T-helper 1 cell (primary cell): ENCODE data around the gene PHETA2.
"Not testable (repeated sequence)": the region's sequence is repeated elsewhere in the genome, so short reads cannot be mapped to it uniquely, and the experiment has no call there.

Source experiments
- DNase-seq, 5 donors: peaks; one replicate each; pipeline ENCODE4 v3.0.0-alpha.2; 2012 to 2020

The PHETA2 gene

DNA sequence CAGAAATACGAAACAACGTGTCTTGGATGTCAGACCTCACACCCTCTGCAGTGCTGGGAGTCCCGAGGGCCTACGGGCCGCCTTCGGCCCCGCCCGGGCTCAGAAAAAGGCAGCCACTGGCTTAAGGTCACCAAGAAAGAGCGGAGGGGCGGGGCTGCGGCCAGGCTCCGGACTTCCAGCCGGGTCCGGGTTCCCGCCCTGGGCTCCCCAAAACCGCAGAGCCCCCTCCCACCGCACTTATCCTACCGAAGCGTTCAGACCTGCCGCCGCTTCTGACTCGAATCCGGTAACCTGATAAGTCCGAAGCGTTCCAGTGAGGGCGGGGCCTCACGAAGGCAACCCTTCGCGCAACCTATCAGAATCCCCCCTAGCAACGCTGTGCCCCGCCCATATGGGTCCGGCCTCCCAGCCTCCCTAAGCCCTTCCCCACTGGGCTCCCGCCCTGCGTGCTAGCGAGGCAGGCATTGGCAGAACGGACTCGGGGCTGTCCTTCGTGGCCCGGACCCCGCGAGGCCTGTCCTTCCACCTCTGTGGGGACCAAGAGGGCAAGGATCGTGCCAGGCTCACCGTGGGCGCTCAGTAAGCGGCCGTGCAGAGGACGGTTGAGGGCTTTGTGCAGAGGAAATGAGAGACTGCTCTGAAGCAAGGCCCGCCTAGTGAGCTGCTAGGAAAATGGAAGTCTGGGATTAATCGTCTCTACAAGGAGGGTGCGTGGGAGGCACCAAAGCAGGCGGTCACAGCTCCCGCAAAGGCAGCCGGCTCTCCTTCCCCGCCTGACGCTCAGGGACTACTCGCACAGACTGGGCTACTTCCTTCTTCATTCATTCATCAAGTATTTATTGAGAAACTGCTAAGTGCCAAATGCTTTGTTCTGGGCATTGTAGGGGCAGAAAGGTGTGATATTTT is 3.3 kb upstream of the PHETA2 start, which contains the start of gene NAGA:
TSS of gene NAGA (minus strand) at position 296 of the 906 bp plus-strand sequence. CDS start 515 bp downstream, outside the sequence.
- DNase-seq: peak; percentile 84 to 96 (median 90)

- DNase-seq: not testable (repeated sequence)
Measured at GRCh38 chr22:42071508-42071907, 2.5 kb upstream of the PHETA2 start.

GRCh38 chr22:42072606-42073330 is 1.3 kb upstream of the PHETA2 start:
- no peak for DNase-seq

DNA sequence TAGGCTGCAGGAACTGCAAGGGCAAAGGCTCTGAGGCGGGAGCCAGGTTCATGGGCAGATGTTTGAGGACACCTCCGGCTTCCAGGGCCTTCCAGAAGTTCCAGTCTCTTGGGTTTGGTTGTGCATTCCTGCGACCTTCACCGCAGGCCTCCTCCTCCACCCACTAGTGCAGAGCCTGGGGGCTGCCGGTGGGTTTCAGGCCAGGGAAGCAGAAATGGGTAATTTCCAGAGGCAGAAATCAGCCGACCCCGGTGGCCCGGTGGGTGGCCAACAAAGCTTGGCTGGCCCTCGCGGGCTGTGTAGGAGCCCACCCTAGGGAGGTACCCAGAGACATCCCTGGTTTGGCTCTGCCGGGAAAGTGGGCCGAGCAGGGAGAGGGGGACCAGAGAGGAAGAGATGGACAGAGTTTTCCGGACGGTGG is 417 bp upstream of the PHETA2 start:
- no peak for DNase-seq

DNA sequence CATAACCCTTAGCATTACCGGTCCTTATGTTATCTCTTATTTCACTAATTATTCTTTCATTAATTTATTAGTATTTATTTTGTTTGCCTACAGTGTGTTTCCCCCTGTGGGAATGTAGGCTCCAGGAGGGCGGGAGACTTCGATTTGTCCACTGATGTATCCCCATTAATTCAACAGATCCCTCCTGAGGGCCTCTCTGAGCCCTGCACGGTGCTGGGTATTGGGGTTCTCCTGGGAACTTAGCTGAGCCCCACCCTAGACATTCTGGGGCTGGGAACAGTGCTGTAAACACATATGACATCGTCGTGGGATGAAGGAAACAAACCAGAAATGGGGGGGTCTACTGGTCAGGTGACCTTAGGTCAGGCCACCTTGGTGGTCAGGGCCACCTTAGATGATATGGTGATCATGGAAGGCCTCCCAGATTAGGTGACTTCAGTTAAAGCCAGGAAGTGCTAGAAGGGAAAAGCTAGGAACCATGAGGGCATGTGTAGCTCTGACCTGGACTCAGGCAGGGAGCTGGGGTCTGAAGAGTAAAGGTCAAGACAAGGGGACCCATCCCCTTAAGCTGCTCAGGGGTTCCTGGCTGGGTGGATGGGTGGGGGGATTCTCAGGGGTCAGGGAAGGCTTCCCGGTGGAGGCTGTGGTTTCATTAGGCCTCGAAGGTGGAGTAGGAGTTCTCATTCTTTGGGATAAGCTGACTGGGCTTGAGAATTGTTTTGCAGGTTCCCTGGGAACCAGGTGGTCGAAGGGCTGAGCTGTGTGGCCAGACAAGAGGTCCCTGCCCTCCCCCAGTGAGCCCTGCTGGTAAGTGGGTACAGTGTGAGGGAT is 1.0 kb downstream of the PHETA2 start:
- no peak for DNase-seq

DNA sequence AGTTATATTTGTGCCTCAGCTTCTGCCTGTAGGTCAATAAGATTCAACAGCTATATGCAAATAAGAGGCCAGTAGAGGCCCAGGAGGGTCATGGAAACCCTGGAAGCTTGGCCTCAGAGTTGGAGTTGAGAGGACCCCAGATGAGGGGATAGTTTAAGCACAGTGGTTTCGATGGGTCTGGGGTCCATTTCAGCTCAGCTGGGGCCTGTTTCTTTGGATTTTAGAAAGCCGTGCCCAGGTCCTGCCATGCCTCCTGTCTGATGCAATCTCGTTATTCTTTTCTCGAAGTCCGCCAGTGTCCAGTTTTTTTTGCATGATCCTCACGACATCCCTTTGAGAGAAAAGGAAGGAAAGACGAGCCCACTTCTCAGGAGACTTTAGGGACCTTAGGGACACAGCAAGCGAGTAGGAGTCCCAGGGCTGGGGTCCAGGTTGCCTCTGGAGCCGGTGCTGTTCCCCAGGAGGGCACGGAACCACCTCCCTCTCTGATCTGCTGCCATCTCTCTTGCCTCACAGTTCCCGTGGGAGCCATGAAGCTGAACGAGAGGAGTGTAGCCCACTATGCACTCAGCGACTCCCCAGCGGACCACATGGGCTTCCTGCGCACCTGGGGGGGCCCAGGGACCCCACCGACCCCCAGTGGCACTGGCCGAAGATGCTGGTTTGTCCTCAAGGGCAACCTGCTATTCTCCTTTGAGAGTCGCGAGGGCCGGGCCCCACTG is 2.9 kb downstream of the PHETA2 start:
- no peak for DNase-seq

GRCh38 chr22:42077486-42078125 is 3.6 kb downstream of the PHETA2 start:
- DNase-seq: no peak

DNA sequence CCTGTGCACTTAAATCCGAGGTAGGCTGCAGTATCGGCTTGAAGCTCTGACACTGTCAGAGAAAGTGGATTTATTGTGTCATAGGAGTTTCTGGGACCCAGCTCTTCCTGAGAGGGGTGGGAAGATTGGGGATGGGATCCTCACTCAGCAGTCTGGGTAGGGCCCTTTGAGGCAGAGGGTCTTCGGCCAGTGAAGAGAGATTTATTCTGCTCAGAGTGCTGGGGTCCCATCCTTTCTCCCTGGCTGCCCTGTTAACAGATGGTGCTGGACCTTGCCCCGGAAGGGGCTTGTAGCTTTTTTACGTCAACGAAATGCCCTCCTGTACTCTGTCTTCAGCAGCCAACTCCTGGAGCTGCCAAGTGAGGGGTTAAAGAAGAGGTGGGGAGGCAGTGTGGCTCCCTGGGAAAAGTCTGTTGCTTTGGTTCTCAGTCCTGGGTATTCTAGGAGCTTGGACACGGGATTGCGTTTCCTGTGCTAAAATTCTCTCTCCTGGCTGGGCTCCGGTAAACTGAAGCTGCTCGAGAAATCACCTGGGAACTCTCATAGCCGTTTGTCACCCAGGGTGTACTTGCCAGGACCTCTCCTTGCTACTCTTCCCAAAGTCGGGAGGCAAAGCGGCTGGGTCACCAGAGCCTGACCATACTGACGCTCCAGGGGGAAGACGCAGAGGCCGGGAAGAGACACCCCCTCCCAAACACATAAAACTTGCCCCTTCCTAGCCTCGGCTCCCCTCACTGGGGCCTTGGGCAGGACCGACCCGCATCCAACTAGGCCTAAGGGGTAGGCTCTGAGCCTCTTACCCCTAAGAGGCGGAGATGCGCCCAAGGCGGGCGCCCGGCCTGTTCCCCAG is 4.6 kb downstream of the PHETA2 start:
- DNase-seq: no peak

DNA sequence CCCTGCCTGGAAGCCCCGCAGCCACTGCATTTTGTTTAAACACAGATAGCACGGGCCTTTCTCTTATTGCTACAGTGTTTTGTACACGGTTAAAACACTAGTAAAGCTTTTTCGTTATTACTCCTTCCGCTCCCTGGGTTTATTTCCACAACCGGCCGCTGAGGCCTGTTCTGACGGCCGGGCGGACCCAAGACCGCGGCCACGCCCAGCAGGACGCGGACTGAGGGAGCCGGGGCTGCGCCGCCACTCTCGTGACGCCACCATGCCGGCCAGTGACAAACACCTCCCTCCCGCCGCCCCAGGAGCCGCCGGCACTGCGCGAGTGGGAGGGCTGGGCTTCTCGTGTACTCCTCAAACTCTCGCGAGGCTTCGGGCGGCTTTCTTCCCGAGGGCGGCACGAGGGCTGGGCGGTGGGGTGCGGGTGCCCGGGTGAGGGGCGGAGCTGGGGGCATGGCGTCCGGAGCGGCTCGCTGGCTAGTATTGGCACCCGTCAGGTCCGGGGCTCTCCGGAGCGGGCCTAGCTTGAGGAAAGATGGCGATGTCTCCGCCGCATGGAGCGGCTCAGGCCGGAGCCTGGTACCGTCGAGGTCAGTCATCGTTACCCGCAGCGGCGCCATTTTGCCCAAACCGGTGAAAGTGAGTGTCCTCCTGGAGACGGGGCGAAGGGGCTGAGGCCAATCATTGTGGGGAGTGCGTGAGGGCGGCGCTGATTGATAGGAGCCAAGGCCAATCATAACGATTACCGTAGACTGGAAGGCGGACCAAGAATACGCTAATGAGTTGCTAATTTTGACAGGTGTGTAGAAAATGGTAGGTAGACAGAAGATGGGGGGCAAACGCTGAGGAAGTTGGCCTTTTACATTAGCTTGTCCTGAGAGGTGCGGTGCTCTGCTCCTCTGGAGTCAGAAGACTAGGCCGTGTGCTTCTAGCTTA is 5.5 kb downstream of the PHETA2 start, which contains the start of gene SMDT1:
TSS of gene SMDT1 (plus strand) at position 382 of the 933 bp plus-strand sequence. CDS start at position 451, 69 bp downstream.
- DNase-seq: peak; percentile 98 to 99 (median 98)

DNA sequence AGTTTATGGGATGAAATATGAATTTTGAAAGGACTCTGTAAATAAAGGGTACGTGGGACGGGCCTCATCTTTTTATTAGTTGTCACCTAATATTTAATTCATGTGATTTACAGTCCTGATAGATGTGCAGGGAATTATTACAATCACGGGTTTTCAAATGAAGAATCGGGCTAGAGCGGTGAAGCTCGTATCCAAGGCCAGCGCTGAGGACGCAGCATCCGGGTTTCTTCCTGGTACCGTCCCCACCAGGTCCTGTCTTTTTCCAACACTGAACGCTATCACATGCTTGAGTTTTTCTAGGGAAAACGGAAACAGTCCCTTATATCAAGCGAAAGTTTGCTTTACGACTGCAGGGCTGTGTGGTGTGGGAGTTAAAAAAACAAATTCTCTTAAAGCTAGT is 6.2 kb downstream of the PHETA2 start:
- DNase-seq: peak in 1 of 5 donors; percentile 31

DNA sequence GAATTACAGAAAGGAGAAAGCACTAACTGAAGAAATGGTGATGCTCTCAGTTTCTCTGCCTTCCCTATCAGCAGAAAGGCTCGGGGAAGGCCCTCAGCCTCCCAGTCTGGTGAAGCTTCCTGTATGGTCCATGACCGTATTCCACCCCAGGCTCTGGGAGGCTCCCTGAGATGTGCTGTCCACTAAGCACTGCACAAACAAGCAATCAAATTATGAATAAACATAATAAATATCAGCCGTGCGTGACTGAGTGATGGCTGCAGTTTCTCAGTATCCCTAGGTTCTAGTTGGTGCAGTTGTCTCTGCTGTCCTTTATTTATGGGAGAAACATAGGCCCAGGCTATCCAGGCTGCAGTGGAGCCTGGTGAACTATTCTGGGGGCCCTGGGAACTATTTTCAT is 9.1 kb downstream of the PHETA2 start:
- DNase-seq: no peak

DNA sequence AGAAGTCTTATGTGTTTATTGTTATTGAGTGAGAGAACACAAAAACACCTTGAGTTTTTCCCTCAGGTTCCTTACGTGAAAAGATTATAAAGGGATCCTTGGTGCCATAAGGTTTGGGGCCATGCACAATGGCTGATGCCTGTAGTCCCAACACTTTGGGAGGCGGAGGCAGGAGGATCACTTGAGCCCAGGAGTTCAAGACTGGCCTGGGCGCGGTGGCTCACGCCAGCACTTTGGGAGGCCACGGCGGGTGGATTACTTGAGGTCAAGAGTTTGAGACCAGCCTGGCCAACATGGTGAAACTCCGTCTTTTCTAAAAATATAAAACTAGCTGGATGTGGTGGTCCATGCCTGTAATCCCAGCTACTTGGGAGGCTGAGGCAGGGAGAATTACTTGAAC is 10.8 kb downstream of the PHETA2 start:
- DNase-seq: no peak

GRCh38 chr22:42086051-42086450 is 12.0 kb downstream of the PHETA2 start:
- DNase-seq: no peak

- peak; percentile 96 to 100 (median 98) for DNase-seq
Measured at GRCh38 chr22:42090596-42091454, 16.8 kb downstream of the PHETA2 start, which contains the start of gene NDUFA6. TSS of gene NDUFA6 (minus strand) at chr22:42090772. CDS start at chr22:42090744, 28 bp downstream.

- DNase-seq: no peak
Measured at GRCh38 chr22:42091455-42091782, 17.4 kb downstream of the PHETA2 start.

DNA sequence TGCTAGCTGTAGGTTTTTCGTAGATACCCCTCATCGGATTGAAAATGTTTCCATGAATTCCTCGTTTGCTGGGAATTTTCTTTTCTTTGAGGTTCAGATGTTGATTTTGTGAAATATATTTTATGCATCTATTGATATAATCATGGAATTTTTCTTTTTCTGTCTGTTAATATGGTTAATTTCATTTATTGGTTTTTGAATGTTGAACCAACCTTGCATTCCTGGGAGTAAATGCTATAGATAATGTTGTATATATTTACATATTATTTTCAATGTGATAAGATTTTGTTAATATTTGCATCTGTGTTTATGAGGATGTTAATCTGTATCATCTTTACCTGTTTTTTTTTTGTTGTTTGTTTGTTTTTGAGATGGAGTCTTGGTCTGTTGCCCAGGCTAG is 27.2 kb downstream of the PHETA2 start:
- no peak for DNase-seq

DNA sequence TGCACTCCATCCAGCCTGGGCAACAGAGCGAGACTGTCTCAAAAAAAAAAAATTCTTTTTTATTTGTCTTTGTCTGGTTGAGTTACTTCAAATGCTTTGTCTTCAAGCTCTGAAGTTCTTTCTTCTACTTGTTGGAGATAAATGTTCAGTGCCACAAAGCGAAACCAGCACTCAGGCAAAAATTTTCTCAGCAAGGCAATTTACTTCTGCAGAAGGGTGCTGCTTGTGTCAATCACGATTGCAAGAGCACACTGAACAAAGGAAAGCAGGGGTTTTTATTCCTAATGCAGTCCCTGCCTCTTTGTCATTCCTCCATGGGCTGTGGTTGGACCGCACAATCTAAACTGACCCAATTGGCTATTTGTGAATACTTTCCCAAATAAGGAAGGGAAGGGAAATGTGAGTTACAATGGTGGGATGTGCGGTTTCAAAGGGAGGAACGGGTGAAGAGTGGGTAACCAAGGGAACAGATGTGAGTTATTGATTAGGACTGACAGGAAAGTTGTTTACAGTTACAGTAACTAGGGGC is 30.3 kb downstream of the PHETA2 start:
- not testable (repeated sequence) for DNase-seq

DNA sequence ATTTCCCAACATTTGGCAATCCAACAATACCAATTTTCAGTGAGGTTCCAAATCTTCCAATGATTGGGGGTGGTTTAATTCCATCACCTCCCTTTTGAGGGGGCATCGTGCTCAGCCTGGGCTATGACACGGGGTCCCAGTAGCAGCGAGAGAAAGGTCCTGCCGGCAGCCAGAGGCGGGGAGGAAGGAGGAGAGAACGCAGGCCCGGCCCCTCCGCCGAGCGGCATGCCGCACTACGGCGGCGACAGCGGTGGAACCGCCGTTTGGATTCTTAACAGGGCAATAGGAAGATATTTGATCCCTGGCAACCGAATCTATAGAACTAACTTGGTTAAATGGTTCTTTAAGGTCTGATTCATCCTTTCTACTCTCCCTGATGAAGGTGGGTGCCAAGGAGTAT is 34.8 kb downstream of the PHETA2 start:
- DNase-seq: no peak
